Fibroblast of mammary gland (primary cell): ENCODE data around the gene CDH23.

Experiments
- DNase-seq: peaks from one replicate; pipeline ENCODE4 v3.0.0-alpha.2; 2010; ENCODE audit warnings: low read depth
- H3K4me3 ChIP-seq: 2 replicates; pipeline ENCODE4 v1.5.1; 2011; ENCODE audit warnings: low read depth, mild to moderate bottlenecking, low read length, moderate library complexity; ENCODE audit not compliant: control insufficient read depth
- TF ChIP-seq, protein P1 (sequence below): conservative IDR thresholded peaks from 2 replicates; pipeline ENCODE4 v1.5.1; 2011; ENCODE audit warnings: low read depth, low read length, inconsistent platforms; ENCODE audit not compliant: control insufficient read depth, insufficient read depth

Gene CDH23

DNA sequence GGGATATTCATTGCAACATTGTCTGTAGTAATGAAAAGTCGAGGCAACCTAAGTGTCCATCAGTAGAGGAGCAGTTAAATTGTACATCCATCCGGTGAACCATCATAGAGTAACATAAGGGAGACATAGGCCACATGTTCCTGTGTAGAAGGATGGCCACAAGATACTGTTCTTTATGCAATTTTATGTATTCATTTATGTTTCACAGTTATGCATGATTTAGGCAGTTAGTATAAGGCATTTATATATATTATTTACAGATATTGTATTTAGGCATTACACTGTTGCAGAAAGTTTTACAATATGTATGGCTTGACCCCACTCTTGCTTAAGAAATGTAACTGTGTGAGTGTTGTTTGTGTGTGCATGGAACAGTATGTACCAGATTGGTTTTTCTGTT is 36.0 kb upstream of the CDH23 start:
- no peak overlapping the region for H3K4me3 ChIP-seq
- no peak for DNase-seq
- TF ChIP-seq, protein P1, sequence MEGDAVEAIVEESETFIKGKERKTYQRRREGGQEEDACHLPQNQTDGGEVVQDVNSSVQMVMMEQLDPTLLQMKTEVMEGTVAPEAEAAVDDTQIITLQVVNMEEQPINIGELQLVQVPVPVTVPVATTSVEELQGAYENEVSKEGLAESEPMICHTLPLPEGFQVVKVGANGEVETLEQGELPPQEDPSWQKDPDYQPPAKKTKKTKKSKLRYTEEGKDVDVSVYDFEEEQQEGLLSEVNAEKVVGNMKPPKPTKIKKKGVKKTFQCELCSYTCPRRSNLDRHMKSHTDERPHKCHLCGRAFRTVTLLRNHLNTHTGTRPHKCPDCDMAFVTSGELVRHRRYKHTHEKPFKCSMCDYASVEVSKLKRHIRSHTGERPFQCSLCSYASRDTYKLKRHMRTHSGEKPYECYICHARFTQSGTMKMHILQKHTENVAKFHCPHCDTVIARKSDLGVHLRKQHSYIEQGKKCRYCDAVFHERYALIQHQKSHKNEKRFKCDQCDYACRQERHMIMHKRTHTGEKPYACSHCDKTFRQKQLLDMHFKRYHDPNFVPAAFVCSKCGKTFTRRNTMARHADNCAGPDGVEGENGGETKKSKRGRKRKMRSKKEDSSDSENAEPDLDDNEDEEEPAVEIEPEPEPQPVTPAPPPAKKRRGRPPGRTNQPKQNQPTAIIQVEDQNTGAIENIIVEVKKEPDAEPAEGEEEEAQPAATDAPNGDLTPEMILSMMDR: no peak

GRCh38 chr10:71361581-71361980 is 35.1 kb upstream of the CDH23 start:
- DNase-seq: no peak
- TF ChIP-seq, protein P1: no peak
- no peak overlapping the region for H3K4me3 ChIP-seq

DNA sequence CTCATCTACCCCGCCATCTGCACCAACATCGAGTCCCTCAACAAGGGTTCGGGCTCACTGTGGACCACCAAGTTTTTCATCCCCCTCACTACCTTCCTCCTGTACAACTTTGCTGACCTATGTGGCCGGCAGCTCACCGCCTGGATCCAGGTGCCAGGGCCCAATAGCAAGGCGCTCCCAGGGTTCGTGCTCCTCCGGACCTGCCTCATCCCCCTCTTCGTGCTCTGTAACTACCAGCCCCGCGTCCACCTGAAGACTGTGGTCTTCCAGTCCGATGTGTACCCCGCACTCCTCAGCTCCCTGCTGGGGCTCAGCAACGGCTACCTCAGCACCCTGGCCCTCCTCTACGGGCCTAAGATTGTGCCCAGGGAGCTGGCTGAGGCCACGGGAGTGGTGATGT is 34.6 kb upstream of the CDH23 start:
- DNase-seq: no peak
- no peak overlapping the region for H3K4me3 ChIP-seq
- TF ChIP-seq, protein P1: no peak

DNA sequence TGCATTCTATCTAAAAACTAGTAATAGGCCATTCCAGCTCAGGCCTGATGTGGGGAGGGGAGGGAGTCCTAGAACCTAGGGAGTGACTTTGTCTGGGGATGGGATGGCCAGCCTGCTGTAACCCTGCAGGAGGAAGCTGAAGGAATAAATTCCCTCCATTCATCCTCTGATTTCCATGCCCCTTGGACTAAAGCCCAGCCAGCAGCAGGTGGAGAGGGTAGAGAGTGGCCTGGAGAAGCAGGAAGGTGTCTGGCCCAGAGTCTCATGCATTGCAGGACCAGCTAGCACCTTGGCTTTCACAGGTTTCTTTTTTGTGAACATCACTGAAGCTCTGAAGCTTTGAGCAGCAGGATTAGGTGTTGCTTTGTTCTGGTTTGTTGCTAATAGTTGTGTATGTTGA is 32.8 kb upstream of the CDH23 start:
- no peak for DNase-seq
- TF ChIP-seq, protein P1: no peak
- H3K4me3 ChIP-seq: no peak overlapping the region

DNA sequence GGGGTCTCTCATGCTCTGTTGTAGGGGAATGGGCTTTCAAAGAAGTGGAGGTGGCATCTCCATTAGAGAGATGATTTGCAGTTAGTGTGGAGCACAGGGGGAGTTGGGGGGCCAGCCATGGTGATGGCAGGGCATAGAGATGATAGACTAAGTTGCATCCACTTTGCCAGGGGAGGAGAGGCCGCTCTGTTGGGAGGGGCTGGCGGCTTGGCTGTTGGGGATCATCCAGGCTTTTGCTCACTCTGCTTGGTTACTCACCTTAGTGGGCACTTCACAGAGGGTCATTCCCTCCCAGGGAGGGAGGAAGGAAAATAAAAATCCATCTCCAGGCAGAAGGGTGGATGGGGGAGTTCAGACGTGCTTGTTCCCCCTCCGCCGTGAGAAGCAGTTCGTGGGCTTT is 31.4 kb upstream of the CDH23 start:
- no peak for DNase-seq
- no peak overlapping the region for H3K4me3 ChIP-seq
- TF ChIP-seq, protein P1: no peak

GRCh38 chr10:71366690-71367089 is 30.0 kb upstream of the CDH23 start:
- TF ChIP-seq, protein P1: no peak
- no peak for DNase-seq
- no peak overlapping the region for H3K4me3 ChIP-seq

DNA sequence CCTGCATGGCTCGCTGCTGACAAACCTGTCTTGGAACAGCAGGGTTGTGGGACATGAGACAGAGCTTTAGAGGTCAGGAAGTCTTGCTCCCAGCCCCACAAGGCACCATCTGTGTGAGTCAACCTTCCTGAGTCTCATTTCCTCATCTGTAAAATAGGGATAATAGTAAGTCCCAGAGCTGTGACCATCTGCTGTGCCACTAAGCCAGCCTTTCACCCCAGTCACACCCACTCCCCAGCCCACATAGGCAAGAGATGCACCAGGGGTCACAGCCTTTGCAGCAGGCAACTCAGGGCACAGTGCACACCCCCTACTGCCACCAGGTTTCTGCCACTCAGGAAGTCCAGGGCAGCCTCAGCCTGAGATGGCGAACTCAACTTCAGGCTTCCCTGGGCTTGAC is 29.4 kb upstream of the CDH23 start:
- DNase-seq: peak; percentile 17
- no peak overlapping the region for H3K4me3 ChIP-seq
- TF ChIP-seq, protein P1: no peak
